GM12892 (cell line): ENCODE measurements around the gene KCNQ5.

Experiments used
- POLR2AphosphoS5 ChIP-seq: IDR thresholded peaks from 2 replicates; pipeline ENCODE4 v1.6.1; 2011; ENCODE audit warnings: low read depth, low read length, control low read depth
- TAF1 ChIP-seq: IDR thresholded peaks from 2 replicates; pipeline ENCODE4 v1.6.1; 2011; ENCODE audit warnings: low read depth, mild to moderate bottlenecking, control low read depth, low read length, borderline replicate concordance

DNA sequence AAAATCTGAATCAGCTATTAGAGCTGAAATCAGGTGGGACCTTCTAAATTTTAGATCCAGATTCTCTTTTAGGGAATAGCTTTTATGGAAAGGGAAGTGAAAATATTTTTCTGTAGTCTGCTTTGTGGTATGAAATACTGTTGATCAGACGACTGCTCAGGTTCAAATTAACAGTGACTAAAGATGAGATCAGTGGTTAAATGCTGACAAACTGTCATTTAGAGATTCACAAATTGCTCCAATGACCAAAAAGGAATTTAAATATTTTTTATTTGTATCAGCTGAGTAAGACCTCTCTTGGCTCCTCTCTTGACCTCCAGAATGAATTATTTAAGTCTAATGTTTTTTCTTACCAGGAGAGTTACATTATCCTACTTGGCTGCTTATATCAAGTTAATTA lies 77.3 kb downstream of the KCNQ5 start:
- no peak for TF ChIP-seq TAF1
- TF ChIP-seq POLR2AphosphoS5 = no peak
